Glutamatergic neuron (in vitro differentiated cells): ENCODE results near the gene CRYGS. TPM values are rescaled to one million over a fixed set of nuclear protein-coding genes. Genes with fewer than 3 reads are reported as not detected.

ENCODE experiments used
- DNase-seq: peaks from one replicate; pipeline ENCODE4 v3.0.0; 2022
- H3K27ac Mint-ChIP-seq: one replicate; pipeline ENCODE4 v1.8.0; 2020; ENCODE audit warnings: mild to moderate bottlenecking, mixed read lengths, inconsistent platforms; ENCODE audit not compliant: unreplicated experiment
- H3K27me3 Mint-ChIP-seq: one replicate; pipeline ENCODE4 v1.8.0; 2020; ENCODE audit warnings: mild to moderate bottlenecking, moderate library complexity, mixed read lengths, inconsistent platforms; ENCODE audit not compliant: unreplicated experiment
- H3K36me3 Mint-ChIP-seq: one replicate; pipeline ENCODE4 v1.8.0; 2020; ENCODE audit warnings: mild to moderate bottlenecking, mixed read lengths, inconsistent platforms; ENCODE audit not compliant: unreplicated experiment
- H3K4me1 Mint-ChIP-seq: one replicate; pipeline ENCODE4 v1.8.0; 2020; ENCODE audit warnings: mild to moderate bottlenecking, low read depth, mixed read lengths, inconsistent platforms; ENCODE audit not compliant: unreplicated experiment
- H3K4me3 Mint-ChIP-seq: one replicate; pipeline ENCODE4 v1.8.0; 2020; ENCODE audit warnings: mild to moderate bottlenecking, mixed read lengths, inconsistent platforms; ENCODE audit not compliant: unreplicated experiment
- H3K9me3 Mint-ChIP-seq: one replicate; pipeline ENCODE4 v1.8.0; 2020; ENCODE audit warnings: mild to moderate bottlenecking, moderate library complexity, mixed read lengths, inconsistent platforms; ENCODE audit not compliant: unreplicated experiment
- total RNA-seq: library from RNA; stranded (reverse); fragmentation: NEBNext Ultra II Directional; extraction: Animal tissue kit (Norgen Biotek cat#: 25700); gene quantifications from one replicate; pipeline ENCODE4 v1.2.1, GENCODE V29; 2021; ENCODE audit not compliant: unreplicated experiment
- TF ChIP-seq, protein P1 (sequence below): fragments of 200-600 bp; sonication (generic); IDR thresholded peaks from one replicate; pipeline ENCODE4 v1.5.0; 2021; ENCODE audit not compliant: partially characterized antibody, unreplicated experiment

The CRYGS gene
- total RNA-seq, 1 donor from 2014 or later = 3.7 TPM

GRCh38 chr3:186512570-186513302 is 31.4 kb downstream of the CRYGS start:
- Mint-ChIP-seq H3K36me3 (no peaks in the 10 kb centered on the region), H3K27me3 (no peaks in the 10 kb centered on the region), H3K9me3 (no peaks in the 10 kb centered on the region), H3K27ac (no peak overlapping the region), H3K4me3 (no peak overlapping the region), H3K4me1 (peaks cover 5% of the 10 kb centered on the region)
- TF ChIP-seq, protein P1, sequence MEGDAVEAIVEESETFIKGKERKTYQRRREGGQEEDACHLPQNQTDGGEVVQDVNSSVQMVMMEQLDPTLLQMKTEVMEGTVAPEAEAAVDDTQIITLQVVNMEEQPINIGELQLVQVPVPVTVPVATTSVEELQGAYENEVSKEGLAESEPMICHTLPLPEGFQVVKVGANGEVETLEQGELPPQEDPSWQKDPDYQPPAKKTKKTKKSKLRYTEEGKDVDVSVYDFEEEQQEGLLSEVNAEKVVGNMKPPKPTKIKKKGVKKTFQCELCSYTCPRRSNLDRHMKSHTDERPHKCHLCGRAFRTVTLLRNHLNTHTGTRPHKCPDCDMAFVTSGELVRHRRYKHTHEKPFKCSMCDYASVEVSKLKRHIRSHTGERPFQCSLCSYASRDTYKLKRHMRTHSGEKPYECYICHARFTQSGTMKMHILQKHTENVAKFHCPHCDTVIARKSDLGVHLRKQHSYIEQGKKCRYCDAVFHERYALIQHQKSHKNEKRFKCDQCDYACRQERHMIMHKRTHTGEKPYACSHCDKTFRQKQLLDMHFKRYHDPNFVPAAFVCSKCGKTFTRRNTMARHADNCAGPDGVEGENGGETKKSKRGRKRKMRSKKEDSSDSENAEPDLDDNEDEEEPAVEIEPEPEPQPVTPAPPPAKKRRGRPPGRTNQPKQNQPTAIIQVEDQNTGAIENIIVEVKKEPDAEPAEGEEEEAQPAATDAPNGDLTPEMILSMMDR = no peak
- DNase-seq = no peak

- H3K27ac Mint-ChIP-seq = no peak overlapping the region
- no peaks in the 10 kb centered on the region for H3K36me3 Mint-ChIP-seq
- peaks cover 2% of the 10 kb centered on the region for H3K27me3 Mint-ChIP-seq
- H3K9me3 Mint-ChIP-seq = no peaks in the 10 kb centered on the region
- H3K4me3 Mint-ChIP-seq = no peak overlapping the region
- DNase-seq = no peak
- TF ChIP-seq, protein P1 = no peak
- peaks cover 5% of the 10 kb centered on the region for H3K4me1 Mint-ChIP-seq
Observed at GRCh38 chr3:186511702-186512101, 32.5 kb downstream of the CRYGS start.

GRCh38 chr3:186511245-186511644 is 32.9 kb downstream of the CRYGS start:
- Mint-ChIP-seq H3K27ac (no peak overlapping the region), H3K9me3 (peaks cover 2% of the 10 kb centered on the region), H3K36me3 (no peaks in the 10 kb centered on the region), H3K27me3 (peaks cover 2% of the 10 kb centered on the region), H3K4me1 (peaks cover 5% of the 10 kb centered on the region), H3K4me3 (no peak overlapping the region)
- TF ChIP-seq, protein P1 = no peak
- no peak for DNase-seq

GRCh38 chr3:186510374-186511079 is 33.7 kb downstream of the CRYGS start:
- TF ChIP-seq, protein P1 = no peak
- Mint-ChIP-seq H3K9me3 (peaks cover 2% of the 10 kb centered on the region), H3K27me3 (peaks cover 2% of the 10 kb centered on the region), H3K36me3 (no peaks in the 10 kb centered on the region), H3K4me1 (peaks cover 5% of the 10 kb centered on the region), H3K27ac (no peak overlapping the region), H3K4me3 (no peak overlapping the region)
- DNase-seq = no peak

DNA sequence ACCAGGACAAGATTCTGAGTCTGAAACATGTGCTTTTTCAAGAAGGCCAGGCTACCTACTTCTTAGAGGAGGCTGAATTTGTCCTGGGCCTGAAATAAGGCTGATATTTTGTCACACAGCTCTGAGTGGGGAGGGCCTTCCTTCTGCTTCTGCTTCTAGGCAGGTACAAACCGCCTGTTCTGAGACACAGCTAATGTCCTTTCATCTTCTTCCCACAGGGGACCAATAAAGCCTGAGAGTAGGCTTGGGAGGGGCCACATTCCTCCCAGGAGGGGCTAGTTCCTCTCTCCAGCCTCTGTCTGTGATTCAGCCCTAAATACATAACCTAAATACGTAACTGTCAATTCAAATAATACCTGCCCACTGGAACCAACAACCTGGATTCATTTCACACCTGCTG is 34.8 kb downstream of the CRYGS start:
- TF ChIP-seq, protein P1 = no peak
- no peak overlapping the region for H3K4me3 Mint-ChIP-seq

More for the DNA sequence above, 34.8 kb downstream of the CRYGS start:
- Mint-ChIP-seq H3K9me3 (peaks cover 2% of the 10 kb centered on the region), H3K27me3 (peaks cover 2% of the 10 kb centered on the region), H3K36me3 (no peaks in the 10 kb centered on the region), H3K27ac (no peak overlapping the region), H3K4me1 (peaks cover 5% of the 10 kb centered on the region)
- no peak for DNase-seq
